ENCODE measurements around the gene DNAAF6.

Gene DNAAF6

GRCh38 chrX:107228486-107228819, 22.0 kb downstream of the DNAAF6 start:
- Histone ChIP-seq H3K4me1 (ENCODE audit: control insufficient read depth in 1 of 2, insufficient read depth in 1 of 2, low read depth in 1 of 2, low read length in 1 of 2) (no peaks in the 10 kb centered on the region), H3K27me3 (no peaks in the 10 kb centered on the region), H3K4me3 (ENCODE audit: low read depth in 1 of 2, low read length in 1 of 2) (no peak overlapping the region), H3K36me3 (no peaks in the 10 kb centered on the region), H3K27ac (no peak overlapping the region), H3K9me3 (no peaks in the 10 kb centered on the region)
- TF ChIP-seq CTCF (IDR thresholded peaks at IDR 0.05): no peak

GRCh38 chrX:107272431-107272921, 66.1 kb downstream of the DNAAF6 start:
- TF ChIP-seq CTCF (IDR thresholded peaks at IDR 0.05): no peak
- Histone ChIP-seq H3K36me3 (no peaks in the 10 kb centered on the region), H3K4me1 (ENCODE audit: control insufficient read depth in 1 of 2, insufficient read depth in 1 of 2, low read depth in 1 of 2, low read length in 1 of 2) (no peaks in the 10 kb centered on the region), H3K27me3 (peaks cover 13% of the 10 kb centered on the region), H3K27ac (no peak overlapping the region), H3K9me3 (no peaks in the 10 kb centered on the region), H3K4me3 (ENCODE audit: low read depth in 1 of 2, low read length in 1 of 2) (no peak overlapping the region)

- no peaks in the 10 kb centered on the region for H3K4me1 ChIP-seq (ENCODE audit: control insufficient read depth in 1 of 2, insufficient read depth in 1 of 2, low read depth in 1 of 2, low read length in 1 of 2)
- no peaks in the 10 kb centered on the region for H3K36me3 ChIP-seq
- peaks cover 13% of the 10 kb centered on the region for H3K27me3 ChIP-seq
- H3K9me3 ChIP-seq: no peaks in the 10 kb centered on the region
- no peak overlapping the region for H3K4me3 ChIP-seq (ENCODE audit: low read depth in 1 of 2, low read length in 1 of 2)
- TF ChIP-seq CTCF (IDR thresholded peaks at IDR 0.05): no peak
- H3K27ac ChIP-seq: no peak overlapping the region
Observed at GRCh38 chrX:107273795-107274194, 67.4 kb downstream of the DNAAF6 start.

- H3K4me1 ChIP-seq (ENCODE audit: control insufficient read depth in 1 of 2, insufficient read depth in 1 of 2, low read depth in 1 of 2, low read length in 1 of 2): no peaks in the 10 kb centered on the region
- no peaks in the 10 kb centered on the region for H3K27me3 ChIP-seq
- H3K9me3 ChIP-seq: no peaks in the 10 kb centered on the region
- H3K27ac ChIP-seq: no peak overlapping the region
- H3K4me3 ChIP-seq (ENCODE audit: low read depth in 1 of 2, low read length in 1 of 2): no peak overlapping the region
- no peak for TF ChIP-seq CTCF (IDR thresholded peaks at IDR 0.05)
- no peaks in the 10 kb centered on the region for H3K36me3 ChIP-seq
Observed at GRCh38 chrX:107288676-107289075, 82.3 kb downstream of the DNAAF6 start.

DNA sequence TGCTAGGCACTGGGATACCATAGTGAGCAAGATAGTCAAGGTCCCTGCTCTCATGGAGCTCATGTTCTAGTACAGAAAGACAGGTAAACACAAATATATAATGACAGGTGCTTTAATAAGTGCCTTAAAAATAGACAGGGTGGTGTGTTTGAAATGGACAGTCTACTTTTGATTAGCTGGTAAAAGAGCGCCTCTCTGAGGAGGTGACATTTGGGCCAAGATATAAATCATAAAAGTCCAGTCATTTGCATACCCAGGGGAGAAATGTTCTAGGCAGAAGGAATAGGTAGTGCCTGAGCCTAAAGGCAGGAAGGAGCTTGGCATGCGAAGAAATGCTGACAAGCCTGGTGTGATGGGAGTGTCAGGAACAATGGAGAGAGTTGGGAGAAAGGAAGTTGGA, 83.6 kb downstream of the DNAAF6 start:
- no peak for TF ChIP-seq CTCF (IDR thresholded peaks at IDR 0.05)
- H3K36me3 ChIP-seq: no peaks in the 10 kb centered on the region
- no peaks in the 10 kb centered on the region for H3K9me3 ChIP-seq
- no peak overlapping the region for H3K4me3 ChIP-seq (ENCODE audit: low read depth in 1 of 2, low read length in 1 of 2)
- H3K27ac ChIP-seq: no peak overlapping the region
- H3K4me1 ChIP-seq (ENCODE audit: control insufficient read depth in 1 of 2, insufficient read depth in 1 of 2, low read depth in 1 of 2, low read length in 1 of 2): no peaks in the 10 kb centered on the region
- H3K27me3 ChIP-seq: no peaks in the 10 kb centered on the region

DNA sequence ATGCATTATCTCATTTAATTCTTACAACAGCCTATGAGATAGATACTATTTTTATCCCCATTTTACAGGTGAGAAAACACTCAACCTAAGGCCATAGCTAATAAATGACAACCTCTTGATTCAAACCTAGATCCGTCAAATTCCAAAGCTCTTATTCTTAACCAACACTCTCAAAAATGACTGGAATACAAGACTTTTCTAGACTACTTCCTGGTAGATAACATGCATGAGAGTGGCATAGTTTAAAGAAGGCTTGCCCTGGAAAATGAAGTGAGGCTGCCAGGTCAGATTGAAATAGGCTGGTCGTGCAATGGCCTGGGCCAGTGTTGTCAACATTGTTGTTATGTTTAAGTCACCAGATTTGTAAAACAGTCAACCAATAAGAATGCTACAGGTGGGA, 86.6 kb downstream of the DNAAF6 start:
- Histone ChIP-seq H3K9me3 (no peaks in the 10 kb centered on the region), H3K4me1 (ENCODE audit: control insufficient read depth in 1 of 2, insufficient read depth in 1 of 2, low read depth in 1 of 2, low read length in 1 of 2) (no peaks in the 10 kb centered on the region), H3K4me3 (ENCODE audit: low read depth in 1 of 2, low read length in 1 of 2) (no peak overlapping the region), H3K36me3 (no peaks in the 10 kb centered on the region), H3K27ac (no peak overlapping the region), H3K27me3 (no peaks in the 10 kb centered on the region)
- no peak for TF ChIP-seq CTCF (IDR thresholded peaks at IDR 0.05)
